Suprapubic skin (tissue), 3 donors: ENCODE measurements around the gene RFPL1.

Source experiments
- CTCF ChIP-seq, 2 donors: fragments of 200-600 bp in 1 of 2; fragments of 450-650 bp in 1 of 2; sonication (generic) in 1 of 2; IDR thresholded peaks; one replicate each; pipeline ENCODE4 v1.5.1; 2016 to 2019; ENCODE audit warnings: antibody characterized with exemption in 2 of 2, mild to moderate bottlenecking in 1 of 2, moderate library complexity in 1 of 2
- EP300 ChIP-seq: sonication (generic); formaldehyde crosslinking; IDR thresholded peaks from one replicate; pipeline ENCODE4 v1.6.1; 2017; ENCODE audit warnings: antibody characterized with exemption
- POLR2A ChIP-seq, 2 donors: fragments of 450-650 bp; IDR thresholded peaks; one replicate each; pipeline ENCODE4 v1.6.1; 2017; ENCODE audit warnings: antibody characterized with exemption in 2 of 2, mild to moderate bottlenecking in 2 of 2, moderate library complexity in 2 of 2

- TF ChIP-seq CTCF (IDR thresholded peaks at IDR 0.05) (no peak), EP300 (no peak), POLR2A (IDR thresholded peaks at IDR 0.05) (no peak)
Measured at GRCh38 chr22:29458551-29458950, 20.2 kb downstream of the RFPL1 start.
